Transverse colon (tissue), 4 donors: Measurements from ENCODE around the gene SDK2.
A peak's percentile ranks its signal among the peaks of the same experiment; 100 is the strongest.

ENCODE experiments used
- POLR2A ChIP-seq: fragments of 450-650 bp; IDR thresholded peaks from one replicate; pipeline ENCODE4 v1.6.1; 2016; ENCODE audit warnings: antibody characterized with exemption, mild to moderate bottlenecking, moderate library complexity
- POLR2AphosphoS5 ChIP-seq, 3 donors: sonication (generic); formaldehyde crosslinking; IDR thresholded peaks; one replicate each; pipeline ENCODE4 v1.6.1; 2016; ENCODE audit warnings: antibody characterized with exemption in 3 of 3
- TF ChIP-seq, protein P1 (sequence below), 5 experiments: fragments of 200-600 bp in 3 of 5; fragments of 450-650 bp in 2 of 5; sonication (generic) in 3 of 5; IDR thresholded peaks; 1 replicate in 2 of 5; 2 replicates in 3 of 5; pipeline ENCODE4 v1.5.1; 2016 to 2017; ENCODE audit warnings: antibody characterized with exemption in 5 of 5, inconsistent platforms in 3 of 5, mild to moderate bottlenecking in 2 of 5, moderate library complexity in 1 of 5

DNA sequence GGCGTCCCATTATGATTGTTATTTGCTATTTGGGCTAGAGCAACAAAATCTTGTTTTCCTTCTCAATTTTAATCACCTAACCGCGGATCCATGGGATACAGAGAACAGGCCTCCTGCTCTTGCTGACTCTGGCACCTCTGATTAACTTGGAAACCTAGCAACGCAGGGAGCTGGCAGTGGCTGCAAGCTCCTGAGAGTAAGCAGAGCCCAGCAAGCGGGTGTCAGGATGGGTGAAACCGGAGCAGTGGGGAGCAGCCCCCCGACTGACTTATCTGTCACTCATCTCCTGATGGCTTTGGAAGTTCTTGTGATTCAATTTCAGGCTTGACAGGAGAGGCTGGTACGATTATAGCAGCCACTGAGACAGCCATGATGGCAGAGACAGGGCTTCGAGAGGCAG is 286.9 kb downstream of the SDK2 start:
- TF ChIP-seq POLR2A (no peak), POLR2AphosphoS5 (IDR thresholded peaks at IDR 0.05) (peak in 2 of 3 donors; percentile 38 to 67)
- TF ChIP-seq, protein P1, sequence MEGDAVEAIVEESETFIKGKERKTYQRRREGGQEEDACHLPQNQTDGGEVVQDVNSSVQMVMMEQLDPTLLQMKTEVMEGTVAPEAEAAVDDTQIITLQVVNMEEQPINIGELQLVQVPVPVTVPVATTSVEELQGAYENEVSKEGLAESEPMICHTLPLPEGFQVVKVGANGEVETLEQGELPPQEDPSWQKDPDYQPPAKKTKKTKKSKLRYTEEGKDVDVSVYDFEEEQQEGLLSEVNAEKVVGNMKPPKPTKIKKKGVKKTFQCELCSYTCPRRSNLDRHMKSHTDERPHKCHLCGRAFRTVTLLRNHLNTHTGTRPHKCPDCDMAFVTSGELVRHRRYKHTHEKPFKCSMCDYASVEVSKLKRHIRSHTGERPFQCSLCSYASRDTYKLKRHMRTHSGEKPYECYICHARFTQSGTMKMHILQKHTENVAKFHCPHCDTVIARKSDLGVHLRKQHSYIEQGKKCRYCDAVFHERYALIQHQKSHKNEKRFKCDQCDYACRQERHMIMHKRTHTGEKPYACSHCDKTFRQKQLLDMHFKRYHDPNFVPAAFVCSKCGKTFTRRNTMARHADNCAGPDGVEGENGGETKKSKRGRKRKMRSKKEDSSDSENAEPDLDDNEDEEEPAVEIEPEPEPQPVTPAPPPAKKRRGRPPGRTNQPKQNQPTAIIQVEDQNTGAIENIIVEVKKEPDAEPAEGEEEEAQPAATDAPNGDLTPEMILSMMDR (IDR thresholded peaks at IDR 0.05), result no peak
